Heart left ventricle (tissue), 16 donors: ENCODE results near the gene ITGAE. TPM values are rescaled to one million over a fixed set of nuclear protein-coding genes. Genes with fewer than 3 reads are reported as not detected.

Source experiments
- ATAC-seq, 4 donors: fragments of 200-7000 bp; cut with Tn5 transposase; one replicate each; pipeline ENCODE4 v1.9.1; 2020 to 2022; ENCODE audit warnings: moderate library complexity in 4 of 4, mild to moderate bottlenecking in 3 of 4, moderate number of reproducible peaks in 1 of 4
- DNase-seq, 5 donors: peaks; one replicate each; pipeline ENCODE4 v3.0.0-alpha.2; 2020
- H3K27ac ChIP-seq, 12 donors: fragments of 200-600 bp; sonication (generic) in 4 of 12; one replicate each; pipeline versions ENCODE4 v1.5.0 to v1.8.0; 2016 to 2022; ENCODE audit warnings: mild to moderate bottlenecking in 2 of 12
- H3K27me3 ChIP-seq, 9 donors: fragments of 200-600 bp; sonication (generic) in 2 of 9; one replicate each; pipeline versions ENCODE4 v1.5.1 to v1.8.0; 2016 to 2022; ENCODE audit warnings: mild to moderate bottlenecking in 3 of 9
- H3K36me3 ChIP-seq, 9 donors: fragments of 200-600 bp; sonication (generic) in 2 of 9; one replicate each; pipeline versions ENCODE4 v1.5.0 to v1.8.0; 2018 to 2022; ENCODE audit warnings: mild to moderate bottlenecking in 2 of 9
- H3K4me1 ChIP-seq, 12 donors: fragments of 200-600 bp; sonication (generic) in 4 of 12; one replicate each; pipeline versions ENCODE4 v1.5.0 to v1.8.0; 2016 to 2022; ENCODE audit warnings: mild to moderate bottlenecking in 3 of 12
- H3K4me3 ChIP-seq, 12 donors: fragments of 200-600 bp; sonication (generic) in 4 of 12; one replicate each; pipeline versions ENCODE4 v1.5.0 to v1.8.0; 2017 to 2022; ENCODE audit warnings: mild to moderate bottlenecking in 9 of 12, moderate library complexity in 4 of 12
- H3K9me3 ChIP-seq, 12 donors: fragments of 200-600 bp; sonication (generic) in 4 of 12; one replicate each; pipeline versions ENCODE4 v1.5.0 to v1.8.0; 2016 to 2022; ENCODE audit warnings: mild to moderate bottlenecking in 1 of 12
- CTCF ChIP-seq, 12 donors: fragments of 200-600 bp; sonication (generic) in 4 of 12; IDR thresholded peaks; one replicate each; pipeline versions ENCODE4 v1.5.0 to v1.8.0; 2018 to 2022; ENCODE audit warnings: antibody characterized with exemption in 12 of 12, mild to moderate bottlenecking in 5 of 12
- POLR2A ChIP-seq, 2 donors: fragments of 450-650 bp; IDR thresholded peaks; one replicate each; pipeline ENCODE4 v1.6.1; 2017; ENCODE audit warnings: antibody characterized with exemption in 2 of 2, mild to moderate bottlenecking in 2 of 2, moderate library complexity in 2 of 2
- WGBS, 4 donors: extraction: QIAGEN DNeasy Blood & Tissue Kit in 2 of 4; methylation state at CpG; one replicate each; pipeline versions ENCODE4 v1.1.5 to v1.1.7; 2013 to 2018; 5-methylcytosine and 5-hydroxymethylcytosine counted together
- intact Hi-C, 10 donors: fragments of 100-400 bp; cut with DNase I; formaldehyde crosslinking; loops; one replicate each; pipeline versions ENCODE4 v1.11.1 to v1.14.2; 2022
- polyA plus RNA-seq, 2 donors: library from polyadenylated mRNA; stranded (reverse); fragments of 200-250 nt; gene quantifications; one replicate each; pipeline ENCODE4 v1.2.3, GENCODE V29; 2013
- total RNA-seq, 9 donors: library from RNA; depleted of rRNA in 2 of 9; stranded (reverse); fragments of >200 nt in 2 of 9; fragmentation: NEBNext Ultra II Directional in 3 of 9; extraction: Animal tissue kit (Norgen Biotek cat#: 25700) in 3 of 9; gene quantifications; one replicate each; pipeline versions ENCODE4 v1.1.0 to v1.2.4, GENCODE V29; 2016 to 2023
- donor health status: ischemic (EF 13 %, LVEDD 7.1; RV severe dilation, severe dysfunction).
- donor health status: healthy with polysubstance abuse.
- donor health status: DM: no; HTN: yes; CAD: no.
- donor health status: DM: no; HTN: no; CAD: no.
- donor health status: ischemic (EF 25% LVEDD 6.9; RV normal size, moderate dysfunction).
- donor health status: ischemic (EF 25% LVEDD 5.7; RV mildly dilated, moderate dysfunction).
- donor health status: healthy.
- donor health status: DM: yes; HTN: yes; CAD: no.
- donor health status: ischemic (EF 35%, LVEDD 5.7; RV mildly dilated, moderate dysfunction).
- donor health status: nonischemic (EF 11% LVEDD 7.7; RV severe dilation, severe dysfunction).
- donor health status: DM: yes; HTN: yes; CAD: no.
- donor health status: PGD.
- donor health status: ischemic (EF 29% LVEDD 5.4; RV normal size, mild dysfunction).
- donor health status: nonischemic (EF 23%, LVEDD 6.1; RV moderate dilation, normal function).

ITGAE gene
- total and polyA plus RNA-seq, 11 donors: 7.1 to 32.9 (median 15.3) TPM

DNA sequence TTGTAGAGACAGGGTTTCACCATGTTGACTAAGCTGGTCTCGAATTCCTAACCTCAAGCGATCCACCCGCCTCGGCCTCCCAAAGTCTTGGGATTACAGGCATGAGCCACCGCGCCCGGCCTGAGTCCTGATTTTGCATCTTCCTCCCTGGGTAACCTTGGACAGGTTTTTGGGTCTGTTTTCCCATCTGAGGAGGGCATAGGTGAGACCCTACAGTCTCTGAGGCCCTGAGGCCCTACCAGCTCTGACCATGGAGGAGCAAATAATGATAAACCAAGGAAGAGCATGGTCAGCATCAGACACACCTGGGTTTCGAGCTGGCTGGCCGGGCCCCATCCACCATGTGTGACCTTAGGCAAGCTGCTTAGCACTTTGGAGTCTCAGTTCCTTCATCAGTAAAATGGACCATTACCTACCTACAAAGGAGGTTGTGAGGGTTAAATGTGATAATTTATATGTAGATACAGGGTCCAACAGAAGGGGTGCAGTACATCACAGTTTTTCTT lies 46.2 kb upstream of the ITGAE start:
- Histone ChIP-seq H3K27me3 (peaks cover 0 to 2% (median 0%) of the 10 kb centered on the region in 9 donors), H3K9me3 (no peaks in the 10 kb centered on the region), H3K27ac (no peak overlapping the region), H3K4me1 (peaks cover 0 to 30% (median 13%) of the 10 kb centered on the region in 12 donors), H3K36me3 (peaks cover 0 to 23% (median 13%) of the 10 kb centered on the region in 9 donors), H3K4me3 (no peak overlapping the region)
- intact Hi-C loops: loop anchor here in 7 of 10 donors (2.0 to 10.0 kb wide), 3 partner anchors 46 to 112 kb away; partner anchors contain the start of gene CAMKK1 (in 1 of the 7)
- TF ChIP-seq CTCF (IDR thresholded peaks at IDR 0.05) (no peak), POLR2A (IDR thresholded peaks at IDR 0.05) (no peak)
- 94 to 96% (median 95%) methylated on average over 9 of the region's 9 CpGs for WGBS, 4 donors
- no peak for ATAC-seq
- no peak for DNase-seq

DNA sequence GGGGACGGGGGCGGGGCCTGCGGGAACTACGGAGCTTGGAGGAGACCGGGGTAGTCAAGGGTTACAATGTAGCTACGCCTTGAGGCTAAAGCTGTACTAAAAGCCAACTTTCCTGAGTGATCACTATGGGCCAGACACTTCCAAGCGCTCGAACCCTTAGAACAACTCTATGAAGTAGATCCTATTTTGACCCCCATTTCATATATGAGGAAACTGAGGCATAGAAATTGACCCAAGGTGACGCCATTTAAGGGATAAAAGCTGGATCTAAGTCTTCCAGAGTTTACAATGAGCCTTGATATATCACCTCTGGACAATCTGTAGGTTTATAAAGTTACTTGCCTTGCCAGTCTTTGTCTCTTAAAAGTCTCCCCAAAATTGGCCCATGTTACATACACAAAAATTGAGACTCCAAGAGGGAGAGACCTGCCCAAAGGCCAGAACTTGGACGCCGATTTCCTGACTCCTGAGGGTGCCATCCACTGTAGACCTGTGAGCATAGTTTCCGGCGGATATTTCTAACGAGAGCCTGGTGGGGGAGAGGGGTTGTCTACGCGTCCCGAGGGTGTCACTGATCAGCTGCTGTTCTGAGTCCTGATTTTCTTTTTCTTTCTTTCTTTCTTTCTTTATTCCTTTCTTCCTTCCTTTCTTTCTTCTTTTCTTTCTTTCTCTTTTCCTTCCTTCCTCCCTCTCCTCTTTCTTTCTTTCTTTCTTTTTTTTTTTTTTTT lies 45.6 kb upstream of the ITGAE start:
- Histone ChIP-seq H3K36me3 (peaks cover 0 to 30% (median 18%) of the 10 kb centered on the region in 9 donors), H3K9me3 (no peaks in the 10 kb centered on the region), H3K27ac (peak overlapping the region in 1 of 12 donors; percentile 91), H3K4me3 (peak overlapping the region in 9 of 12 donors; percentile 69 to 100 (median 90)), H3K27me3 (peaks cover 0 to 2% (median 0%) of the 10 kb centered on the region in 9 donors), H3K4me1 (peaks cover 0 to 30% (median 13%) of the 10 kb centered on the region in 12 donors)
- ATAC-seq (no peak), DNase-seq (no peak)
- 45 to 54% (median 46%) methylated on average over 14 to 17 of the region's 17 CpGs for WGBS, 4 donors
- TF ChIP-seq POLR2A (IDR thresholded peaks at IDR 0.05) (no peak), CTCF (IDR thresholded peaks at IDR 0.05) (no peak)
- intact Hi-C loops: loop anchor here in 7 of 10 donors (2.0 to 10.0 kb wide), 3 partner anchors 46 to 112 kb away; partner anchors contain the start of gene CAMKK1 (in 1 of the 7)

DNA sequence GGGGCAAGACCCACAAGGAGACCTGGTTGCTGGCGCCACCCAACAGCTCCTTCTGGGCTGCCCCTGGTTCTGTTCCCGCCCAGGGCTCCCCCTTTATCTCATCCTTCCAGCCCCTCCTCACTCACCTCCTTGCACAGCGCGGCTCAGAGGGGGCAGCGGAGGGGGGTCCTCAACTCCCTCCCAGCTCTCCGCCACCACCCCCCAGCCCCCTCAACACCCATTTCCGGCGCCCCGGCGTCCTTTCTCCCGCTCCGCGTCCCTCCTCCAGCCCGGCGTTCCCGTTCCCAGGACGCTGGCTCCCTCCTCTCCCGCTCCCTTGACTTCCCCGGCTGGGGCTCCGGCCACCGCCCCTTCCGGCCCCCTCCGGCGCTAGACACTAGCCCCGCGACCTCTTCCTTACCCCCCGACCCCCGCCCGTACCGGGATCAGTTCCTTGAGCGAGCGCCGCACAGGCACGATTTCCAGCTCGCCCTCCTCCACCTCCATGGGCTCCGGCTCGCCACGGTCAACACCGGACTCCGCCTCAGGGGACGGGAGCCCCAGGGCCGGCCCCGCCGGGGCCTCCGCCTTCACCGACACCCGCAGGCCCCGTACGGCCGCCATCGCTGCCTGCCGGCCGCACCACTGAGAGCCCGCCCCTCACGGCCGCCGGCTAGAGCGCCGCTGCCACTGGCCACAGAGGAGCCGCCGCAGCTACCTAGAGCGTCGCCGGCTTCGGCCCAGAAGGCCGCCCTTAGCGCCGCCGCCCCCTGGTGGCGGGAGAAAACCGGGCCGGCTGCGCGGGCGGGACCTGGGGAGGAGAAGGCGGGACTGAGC lies 44.8 kb upstream of the ITGAE start, which contains the start of gene NCBP3:
NCBP3 (minus strand) TSS at position 626 of the 816 bp plus-strand sequence; CDS start at position 603, 23 bp downstream.
- 0 to 1% (median 1%) methylated on average over 29 to 76 of the region's 76 CpGs for WGBS, 4 donors

More for the DNA sequence above, 44.8 kb upstream of the ITGAE start, which contains the start of gene NCBP3:
- H3K9me3 ChIP-seq: no peaks in the 10 kb centered on the region
- H3K36me3 ChIP-seq: peaks cover 0 to 37% (median 25%) of the 10 kb centered on the region in 9 donors
- H3K4me3 ChIP-seq: peak within 1 kb of the TSS; percentile 69 to 100 (median 90)
- peaks cover 0 to 30% (median 15%) of the 10 kb centered on the region in 12 donors for H3K4me1 ChIP-seq
- H3K27ac ChIP-seq: peak within 1 kb of the TSS; percentile 48 to 96 (median 92)
- peak; percentile 90 to 95 (median 92) for DNase-seq
- peaks cover 0 to 2% (median 0%) of the 10 kb centered on the region in 9 donors for H3K27me3 ChIP-seq
- TF ChIP-seq POLR2A (IDR thresholded peaks at IDR 0.05) (peak; percentile 23 to 93), CTCF (IDR thresholded peaks at IDR 0.05) (peak; percentile 86 to 99 (median 96))
- intact Hi-C loops: loop anchor here in 7 of 10 donors (2.0 to 10.0 kb wide), 3 partner anchors 47 to 111 kb away; partner anchors contain the start of gene CAMKK1 (in 1 of the 7)
- peak; percentile 90 to 99 (median 98) for ATAC-seq
